ENCODE measurements around the gene ZFP69B. TPM values are rescaled to one million over a fixed set of nuclear protein-coding genes. Genes with fewer than 3 reads are reported as not detected.
"Not testable (repeated sequence)": the region's sequence is repeated elsewhere in the genome, so short reads cannot be mapped to it uniquely, and the experiment has no call there.

Gene ZFP69B
- polyA plus RNA-seq, 1 donor = 3.1 TPM

DNA sequence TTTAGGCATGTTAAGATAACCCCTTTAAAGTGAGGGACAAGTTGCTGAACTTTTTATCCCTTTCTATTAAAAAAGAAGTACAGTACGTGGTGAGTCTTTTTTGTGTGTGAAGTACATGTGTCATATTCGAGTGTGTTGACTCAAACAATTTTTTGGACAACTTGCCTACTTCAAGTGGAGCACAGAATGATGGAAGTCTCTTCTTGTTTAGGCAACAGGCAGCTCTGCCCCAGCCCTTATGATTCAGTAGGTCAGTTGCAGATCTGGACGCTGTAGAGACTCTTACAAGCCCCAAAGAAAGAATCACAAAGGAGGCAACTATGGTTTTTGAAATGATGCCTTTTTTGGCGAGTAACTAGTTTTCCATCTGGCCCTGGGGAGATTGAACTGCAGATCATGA is 14.4 kb upstream of the ZFP69B start:
- no peak for DNase-seq (ENCODE audit: low read depth)

DNA sequence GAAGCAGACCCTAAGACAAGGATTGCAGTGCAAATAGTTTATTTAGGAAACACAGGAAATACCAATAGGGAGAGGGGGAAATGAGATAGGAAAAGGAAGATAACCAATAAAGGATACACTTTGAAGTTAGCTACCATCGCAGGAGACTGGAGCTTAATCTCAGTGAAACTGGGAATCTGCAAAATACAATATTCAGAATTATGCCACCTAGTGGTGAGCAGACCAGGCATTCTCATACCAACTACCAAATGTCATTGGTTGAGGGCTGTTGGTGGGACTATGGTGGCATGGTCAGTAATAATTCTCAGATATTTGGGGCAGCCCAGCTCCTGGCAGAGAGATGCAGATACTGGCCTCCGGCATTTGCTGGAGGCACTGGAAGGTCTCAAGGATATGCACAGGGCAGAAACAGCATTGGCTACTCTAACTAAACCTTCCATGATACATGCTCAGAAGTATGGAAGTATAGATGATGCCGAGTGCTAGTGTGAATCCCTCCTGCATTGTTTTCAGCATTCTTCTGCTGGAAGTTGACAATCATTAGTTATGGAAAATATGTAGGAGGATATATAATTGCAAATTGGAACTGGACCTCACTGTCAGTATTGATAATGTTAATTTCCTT is 11.8 kb upstream of the ZFP69B start:
- DNase-seq (ENCODE audit: low read depth) = no peak

DNA sequence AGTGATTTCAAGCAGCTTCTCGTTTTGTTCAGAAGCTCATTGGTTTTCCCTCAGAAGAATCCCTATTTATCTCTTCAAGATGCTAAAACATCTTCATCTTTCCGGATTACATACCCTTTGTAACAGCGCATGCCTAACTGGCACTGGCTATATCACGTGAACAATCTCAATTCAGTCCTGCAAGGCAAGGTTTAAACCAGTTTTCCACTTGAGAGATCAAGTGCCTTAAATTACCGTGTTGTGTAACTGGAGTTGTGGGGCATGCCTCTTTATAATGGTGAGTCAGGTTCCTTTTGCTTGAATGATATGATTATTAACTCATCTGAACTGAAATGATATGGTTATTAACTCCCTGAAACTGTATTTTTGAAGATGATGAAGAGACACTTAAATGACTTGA is 11.0 kb upstream of the ZFP69B start:
- no peak for DNase-seq (ENCODE audit: low read depth)

DNA sequence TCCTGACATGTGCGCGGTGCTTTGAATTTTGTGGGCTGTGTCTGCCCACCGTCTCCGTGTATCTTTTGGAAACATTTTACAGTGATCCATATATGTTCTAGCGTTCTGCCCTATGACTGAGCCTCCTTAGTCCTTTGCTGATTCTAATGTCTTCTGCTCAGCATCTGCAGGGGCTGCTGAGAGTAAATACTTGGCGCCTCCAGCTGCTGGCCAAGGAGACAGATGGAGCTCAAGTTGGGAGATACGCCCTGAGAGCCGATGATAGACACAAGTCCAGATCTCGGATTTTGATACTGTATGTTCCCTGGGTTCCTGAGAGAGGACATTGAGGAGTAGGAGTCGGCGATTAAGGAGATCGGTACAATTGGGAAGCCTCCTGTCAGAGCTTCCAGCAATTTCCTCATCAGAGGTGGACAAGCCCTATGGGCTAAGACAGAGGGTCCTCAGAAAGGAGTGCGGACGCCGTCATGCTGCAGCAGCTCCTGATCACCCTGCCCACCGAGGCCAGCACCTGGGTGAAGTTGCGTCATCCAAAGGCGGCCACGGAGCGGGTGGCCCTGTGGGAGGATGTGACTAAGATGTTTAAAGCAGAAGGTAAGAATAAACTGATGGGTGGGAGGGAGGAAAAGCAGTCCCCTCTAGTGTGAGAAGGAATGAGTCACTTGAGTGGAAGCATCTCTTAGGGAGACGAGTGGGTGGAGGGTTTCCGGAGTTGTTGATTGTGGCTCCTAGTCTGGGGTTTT is 390 bp downstream of the ZFP69B start:
- DNase-seq (ENCODE audit: low read depth) = peak; percentile 9

DNA sequence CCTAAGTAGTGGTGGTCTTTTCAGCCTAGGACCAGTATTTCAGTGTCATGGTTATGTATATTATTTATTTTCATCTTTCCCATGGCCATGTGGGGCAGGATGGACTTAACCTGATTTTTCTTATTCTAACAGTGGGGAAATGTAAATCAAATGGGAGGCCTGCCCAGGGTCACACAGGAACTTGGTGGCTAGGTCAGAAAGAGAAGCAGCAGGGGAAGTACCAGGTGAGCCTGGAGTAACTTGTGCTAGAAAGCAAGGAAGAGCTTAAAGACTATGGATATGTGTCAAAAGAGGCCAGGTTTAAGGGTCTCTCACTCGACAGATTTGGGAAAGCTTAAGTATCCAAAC is 936 bp downstream of the ZFP69B start:
- DNase-seq (ENCODE audit: low read depth) = no peak

DNA sequence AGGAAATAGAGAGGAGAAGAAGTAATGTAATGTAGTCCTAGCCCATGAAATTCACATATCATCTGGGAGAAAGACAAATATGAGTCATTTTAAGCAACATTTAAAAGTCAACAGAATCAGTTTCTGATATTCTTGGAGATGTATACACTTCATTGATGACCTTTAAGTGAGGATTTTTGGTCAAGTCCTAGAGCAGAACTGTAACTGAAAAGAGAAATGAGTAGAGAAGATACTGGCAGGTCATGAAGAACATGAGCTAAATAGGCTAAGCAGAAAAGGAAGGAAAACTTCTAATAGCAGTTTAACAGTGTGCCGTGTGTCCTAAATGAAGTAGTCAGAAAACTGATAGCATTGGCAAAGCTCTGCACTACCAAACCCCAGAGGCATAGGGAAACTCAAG is 4.6 kb downstream of the ZFP69B start:
- DNase-seq (ENCODE audit: low read depth) = no peak

DNA sequence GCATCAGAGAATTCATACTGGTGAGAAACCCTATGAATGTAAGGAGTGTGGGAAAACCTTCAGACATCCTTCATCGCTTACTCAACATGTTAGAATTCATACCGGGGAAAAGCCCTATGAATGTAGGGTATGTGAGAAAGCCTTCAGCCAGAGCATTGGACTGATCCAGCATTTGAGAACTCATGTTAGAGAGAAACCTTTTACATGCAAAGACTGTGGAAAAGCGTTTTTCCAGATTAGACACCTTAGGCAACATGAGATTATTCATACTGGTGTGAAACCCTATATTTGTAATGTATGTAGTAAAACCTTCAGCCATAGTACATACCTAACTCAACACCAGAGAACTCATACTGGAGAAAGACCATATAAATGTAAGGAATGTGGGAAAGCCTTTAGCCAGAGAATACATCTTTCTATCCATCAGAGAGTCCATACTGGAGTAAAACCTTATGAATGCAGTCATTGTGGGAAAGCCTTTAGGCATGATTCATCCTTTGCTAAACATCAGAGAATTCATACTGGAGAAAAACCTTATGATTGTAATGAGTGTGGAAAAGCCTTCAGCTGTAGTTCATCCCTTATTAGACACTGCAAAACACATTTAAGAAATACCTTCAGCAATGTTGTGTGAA is 12.8 kb downstream of the ZFP69B start:
- DNase-seq (ENCODE audit: low read depth) = no peak

DNA sequence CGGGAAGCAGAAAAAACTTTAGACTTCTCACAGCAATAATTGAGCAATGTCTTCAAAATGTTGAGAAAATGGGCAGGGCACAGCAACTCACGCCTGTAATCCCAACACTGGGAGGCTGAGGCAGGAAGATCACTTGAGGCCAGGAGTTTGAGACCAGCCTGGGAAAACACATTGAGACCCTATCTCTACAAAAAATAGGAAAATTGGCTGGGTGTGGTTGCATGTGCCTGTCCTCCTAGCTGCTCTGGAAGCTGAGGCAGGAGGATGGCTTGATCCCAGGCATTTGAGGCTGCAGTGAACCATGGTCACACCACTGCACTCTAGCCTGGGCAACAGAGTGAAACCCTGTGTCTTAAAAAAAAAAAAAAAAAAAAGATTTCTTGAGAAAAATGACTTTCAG is 19.1 kb downstream of the ZFP69B start:
- DNase-seq (ENCODE audit: low read depth) = no peak

DNA sequence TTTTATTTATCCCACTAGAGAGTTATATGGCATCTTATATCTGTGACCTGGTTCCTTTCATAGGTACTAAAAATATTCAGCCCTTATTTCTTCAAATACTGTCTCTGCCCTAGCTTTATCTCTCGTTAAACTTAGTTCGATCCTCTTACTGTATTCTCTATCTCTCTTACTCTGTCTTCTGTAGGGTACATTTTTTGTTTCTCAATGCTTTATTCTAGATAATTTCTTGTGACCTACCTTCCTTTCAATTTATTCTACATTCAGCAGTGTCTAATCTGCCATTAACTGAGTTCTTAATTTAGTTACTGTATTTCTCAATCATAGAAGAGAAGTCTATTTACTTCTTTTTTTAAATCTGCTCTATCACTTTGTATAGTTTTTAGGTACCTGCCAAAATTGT is 25.0 kb downstream of the ZFP69B start:
- DNase-seq (ENCODE audit: low read depth) = no peak

DNA sequence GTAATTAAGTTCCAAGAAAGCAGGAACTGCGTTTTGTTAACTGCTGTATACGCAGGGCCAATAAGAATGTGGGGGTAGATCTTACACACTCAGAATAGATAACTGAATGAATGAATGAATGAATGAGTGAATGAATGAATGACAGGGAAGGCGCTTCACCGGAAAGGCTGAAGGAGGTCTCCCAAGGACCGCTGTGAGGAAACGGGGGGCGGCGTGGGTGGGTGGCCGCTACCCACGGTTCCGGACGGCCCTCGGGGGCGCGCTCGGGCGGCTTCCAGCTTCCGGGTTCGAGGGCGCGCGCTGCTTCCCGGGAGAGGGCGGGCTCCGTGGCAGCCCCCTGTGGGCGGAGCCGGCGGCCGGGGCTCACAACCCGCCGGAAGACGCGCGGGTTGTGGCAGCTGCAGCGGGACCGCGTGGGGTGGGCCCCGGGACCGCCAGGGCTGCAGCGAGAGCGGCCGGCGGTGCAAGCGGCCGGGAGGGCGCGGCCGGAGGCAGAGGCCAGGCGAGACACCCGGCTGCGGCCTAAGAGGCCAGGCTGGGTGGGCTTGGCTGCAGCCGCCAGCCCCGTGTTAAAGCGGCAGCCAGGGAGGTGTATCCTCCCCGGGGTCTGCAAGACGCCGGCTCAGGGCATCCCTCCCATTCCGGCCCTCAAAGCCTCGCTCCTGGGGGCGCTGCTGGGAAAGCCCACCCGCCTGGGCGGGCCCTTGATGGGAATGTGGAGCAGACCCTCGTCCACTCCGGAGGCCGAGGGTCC is 26.8 kb downstream of the ZFP69B start, which contains the start of gene ZFP69:
TSS of gene ZFP69 (plus strand) at position 367 of the 754 bp plus-strand sequence. CDS start 2,072 bp downstream, outside the sequence.
- no peak for DNase-seq (ENCODE audit: low read depth)

DNA sequence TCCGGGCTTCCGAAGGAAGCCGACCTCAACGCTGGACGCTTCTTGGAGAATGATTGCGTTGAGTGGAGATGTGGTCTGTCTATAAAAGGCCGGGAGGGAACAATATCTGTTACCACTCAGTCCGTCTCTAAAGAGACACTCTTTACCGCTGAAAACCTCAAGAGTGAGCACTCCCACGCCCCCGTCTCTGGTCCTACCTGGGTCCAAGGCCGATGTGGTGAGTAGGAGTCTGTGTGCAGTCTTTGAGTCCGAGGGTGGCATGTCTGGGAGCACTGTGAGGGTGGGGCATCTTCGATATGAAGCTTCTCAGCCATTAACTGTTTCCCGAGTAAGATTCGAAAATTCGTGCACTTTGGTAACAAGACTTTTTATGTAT is 27.4 kb downstream of the ZFP69B start:
- no peak for DNase-seq (ENCODE audit: low read depth)

DNA sequence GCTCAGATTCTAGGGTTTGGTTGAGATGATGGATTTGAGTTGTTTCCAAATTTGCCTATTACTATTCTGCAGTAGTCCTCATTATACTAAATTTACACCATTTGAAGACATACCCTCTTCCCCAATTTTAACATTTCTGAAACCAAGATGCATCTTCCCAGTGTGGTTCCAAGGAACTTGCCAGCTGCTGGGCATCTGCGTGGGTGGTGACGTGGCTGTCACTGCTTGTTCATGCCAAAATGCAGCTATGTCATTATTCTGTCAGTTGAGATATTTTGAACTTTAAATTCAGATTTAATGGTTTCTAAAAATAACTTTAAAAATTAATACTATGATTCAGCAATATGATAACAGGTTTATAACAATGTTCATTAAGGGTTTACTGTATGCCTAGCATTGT is 28.0 kb downstream of the ZFP69B start:
- DNase-seq (ENCODE audit: low read depth) = no peak

DNA sequence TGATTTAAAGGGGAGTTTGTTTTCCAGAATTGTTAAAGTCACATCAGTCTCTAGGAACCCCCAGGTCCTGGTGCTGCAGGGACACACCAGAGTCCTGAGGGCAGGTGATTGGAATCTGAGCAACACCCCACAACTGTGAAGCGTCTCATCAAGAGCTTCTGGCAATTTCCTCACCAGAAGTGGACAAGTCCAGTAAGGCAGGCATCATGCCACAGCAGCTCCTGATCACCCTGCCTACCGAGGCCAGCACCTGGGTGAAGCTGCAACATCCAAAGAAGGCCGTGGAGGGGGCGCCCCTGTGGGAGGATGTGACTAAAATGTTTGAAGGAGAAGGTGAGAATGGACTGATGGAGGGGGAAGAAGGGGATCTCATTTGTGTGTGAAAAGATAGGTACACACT is 28.9 kb downstream of the ZFP69B start:
- no peak for DNase-seq (ENCODE audit: low read depth)

DNA sequence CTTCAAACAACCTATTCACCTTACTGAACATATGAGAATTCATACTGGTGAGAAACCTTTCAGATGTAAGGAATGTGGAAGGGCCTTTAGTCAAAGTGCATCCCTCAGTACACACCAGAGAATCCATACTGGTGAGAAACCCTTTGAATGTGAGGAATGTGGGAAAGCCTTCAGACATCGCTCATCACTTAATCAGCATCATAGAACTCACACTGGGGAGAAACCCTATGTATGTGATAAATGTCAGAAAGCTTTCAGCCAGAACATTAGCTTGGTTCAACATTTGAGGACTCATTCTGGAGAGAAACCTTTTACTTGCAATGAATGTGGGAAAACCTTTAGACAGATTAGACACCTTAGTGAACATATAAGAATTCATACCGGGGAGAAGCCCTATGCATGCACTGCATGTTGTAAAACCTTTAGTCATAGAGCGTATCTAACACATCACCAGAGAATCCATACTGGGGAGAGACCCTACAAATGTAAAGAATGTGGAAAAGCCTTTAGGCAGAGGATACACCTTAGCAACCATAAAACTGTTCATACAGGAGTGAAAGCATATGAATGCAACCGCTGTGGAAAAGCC is 45.1 kb downstream of the ZFP69B start:
- DNase-seq (ENCODE audit: low read depth) = no peak

DNA sequence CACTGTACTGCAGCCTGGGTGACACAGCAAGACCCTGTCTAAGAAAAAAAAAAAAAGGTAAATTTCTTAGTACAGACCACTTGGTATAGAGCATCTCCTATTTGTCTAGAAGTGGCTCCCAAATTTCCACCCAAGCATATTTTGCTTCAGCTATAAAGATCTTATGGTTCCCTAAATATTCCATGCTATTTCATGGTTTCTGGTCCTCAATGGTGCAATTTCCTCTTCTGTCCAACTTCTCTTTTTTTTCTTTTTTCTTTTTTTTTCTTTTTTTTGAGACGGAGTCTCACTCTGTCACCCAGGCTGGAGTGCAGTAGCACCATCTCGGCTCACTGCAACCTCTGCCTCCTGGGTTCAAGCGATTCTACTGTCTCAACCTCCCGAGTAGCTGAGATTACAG is 52.4 kb downstream of the ZFP69B start:
- DNase-seq (ENCODE audit: low read depth) = not testable (repeated sequence)

DNA sequence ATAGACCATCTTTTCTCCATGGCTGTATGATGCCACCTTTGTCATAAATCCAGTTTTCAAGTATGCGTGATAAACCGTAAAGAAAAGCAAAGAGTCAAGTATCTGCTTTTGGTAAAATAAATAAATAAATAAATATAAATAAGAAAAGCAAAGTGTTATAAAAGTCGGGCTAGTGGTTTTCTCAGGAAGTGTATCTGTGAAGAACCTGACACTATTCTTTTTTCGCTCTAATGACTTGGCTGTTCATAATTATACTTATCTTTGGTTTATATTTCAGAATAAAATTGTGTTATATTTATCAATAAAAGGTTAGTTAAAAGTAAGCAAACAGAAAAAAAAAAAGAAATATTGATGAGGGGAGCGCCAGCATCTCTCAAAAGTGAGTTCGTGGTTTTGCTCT is 57.7 kb downstream of the ZFP69B start:
- DNase-seq (ENCODE audit: low read depth) = no peak

DNA sequence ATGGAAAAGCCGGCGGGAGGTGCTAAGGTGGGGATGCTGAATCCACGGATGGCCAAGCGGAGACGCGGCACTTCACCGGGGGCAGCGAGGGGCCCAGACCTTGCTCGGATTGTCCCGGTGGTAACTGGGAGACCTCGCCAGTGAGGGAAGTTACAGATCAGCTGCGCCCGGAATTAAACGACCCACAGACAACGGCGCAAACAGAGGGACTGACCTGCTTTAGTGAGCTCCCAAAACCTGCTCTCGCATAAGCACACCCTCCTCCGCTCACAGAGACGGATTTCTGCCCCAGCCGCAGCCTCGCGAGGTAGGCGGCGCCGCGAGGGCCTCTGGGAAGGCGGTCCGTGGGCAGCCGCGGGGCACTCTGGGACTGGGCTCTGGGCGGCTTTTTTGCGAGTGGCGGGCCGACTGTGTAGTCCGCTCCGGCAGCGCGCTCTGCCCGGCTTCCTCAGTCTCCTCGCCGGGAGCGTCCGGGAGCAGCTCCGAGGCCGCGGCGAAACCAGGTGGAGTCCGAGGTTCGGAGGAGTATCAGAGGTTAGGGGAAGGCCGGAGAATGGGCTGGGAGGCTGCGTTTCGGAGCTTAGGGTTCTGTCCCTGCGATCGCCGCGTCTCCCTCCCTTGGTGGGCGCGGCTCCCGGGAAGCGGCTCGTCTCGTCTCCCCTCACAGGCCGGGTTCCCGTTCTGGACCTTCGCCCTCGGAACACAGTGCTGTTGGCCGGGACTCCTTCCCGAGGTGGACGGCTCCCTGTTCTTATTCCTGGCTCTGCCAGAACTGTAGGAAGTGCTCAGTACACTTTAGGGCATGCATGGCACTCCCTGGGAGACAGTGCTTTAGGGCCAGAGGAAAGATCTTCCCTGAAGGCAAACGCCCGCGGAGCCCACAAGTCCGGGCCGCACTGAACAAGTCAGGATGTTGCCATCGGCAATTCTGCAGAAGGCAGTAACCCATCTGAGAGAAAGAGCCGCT is 58.4 kb downstream of the ZFP69B start, which contains the start of gene EXO5:
TSS of gene EXO5 (plus strand) at position 393 of the 967 bp plus-strand sequence. CDS start 5,778 bp downstream, outside the sequence.
- DNase-seq (ENCODE audit: low read depth) = peak; percentile 34
